GM13976 (cell line): ENCODE data around the gene RTTN.

Source experiments
- DNase-seq: peaks from one replicate; pipeline ENCODE4 v3.0.0; 2012; ENCODE audit warnings: low spot score
- CTCF ChIP-seq: IDR thresholded peaks from 2 replicates; pipeline ENCODE4 v1.5.1; 2012; ENCODE audit warnings: borderline replicate concordance, mild to moderate bottlenecking; ENCODE audit not compliant: insufficient read depth; ENCODE audit errors: extremely low read depth, missing control alignments, control extremely low read depth
- in situ Hi-C: fragments of 300-500 bp; cut with MboI; formaldehyde crosslinking; loops from one replicate; pipeline ENCODE4 v1.12.0; 2022; ENCODE audit warnings: low sequenced_read_pairs, mixed read lengths, inconsistent platforms; ENCODE audit not compliant: unreplicated experiment

Gene RTTN

GRCh38 chr18:70235478-70235877, 30.0 kb upstream of the RTTN start:
- no peak for DNase-seq
- no peak for TF ChIP-seq CTCF
- in situ Hi-C loops = no loop called here

GRCh38 chr18:70234667-70235459, 29.4 kb upstream of the RTTN start:
- no peak for TF ChIP-seq CTCF
- no peak for DNase-seq
- in situ Hi-C loops = no loop called here

- in situ Hi-C loops = no loop called here
- DNase-seq = no peak
- TF ChIP-seq CTCF = no peak
These were observed 28.5 kb upstream of the RTTN start for GRCh38 chr18:70233974-70234373.

- no peak for DNase-seq
- in situ Hi-C loops = no loop called here
These were observed 26.8 kb upstream of the RTTN start for GRCh38 chr18:70232261-70232660.

GRCh38 chr18:70229639-70230038, 24.2 kb upstream of the RTTN start:
- no peak for DNase-seq
- in situ Hi-C loops = no loop called here
- no peak for TF ChIP-seq CTCF

More at GRCh38 chr18:70232261-70232660, 26.8 kb upstream of the RTTN start:
- TF ChIP-seq CTCF = no peak

GRCh38 chr18:70228536-70228935, 23.0 kb upstream of the RTTN start:
- no peak for DNase-seq
- no peak for TF ChIP-seq CTCF
- in situ Hi-C loops = no loop called here
